ENCODE measurements around the gene ZBTB16.
A peak's percentile ranks its signal among the peaks of the same experiment; 100 is the strongest.

The ZBTB16 gene

GRCh38 chr11:114121138-114121537 lies 61.6 kb downstream of the ZBTB16 start:
- TF ChIP-seq, protein P1, sequence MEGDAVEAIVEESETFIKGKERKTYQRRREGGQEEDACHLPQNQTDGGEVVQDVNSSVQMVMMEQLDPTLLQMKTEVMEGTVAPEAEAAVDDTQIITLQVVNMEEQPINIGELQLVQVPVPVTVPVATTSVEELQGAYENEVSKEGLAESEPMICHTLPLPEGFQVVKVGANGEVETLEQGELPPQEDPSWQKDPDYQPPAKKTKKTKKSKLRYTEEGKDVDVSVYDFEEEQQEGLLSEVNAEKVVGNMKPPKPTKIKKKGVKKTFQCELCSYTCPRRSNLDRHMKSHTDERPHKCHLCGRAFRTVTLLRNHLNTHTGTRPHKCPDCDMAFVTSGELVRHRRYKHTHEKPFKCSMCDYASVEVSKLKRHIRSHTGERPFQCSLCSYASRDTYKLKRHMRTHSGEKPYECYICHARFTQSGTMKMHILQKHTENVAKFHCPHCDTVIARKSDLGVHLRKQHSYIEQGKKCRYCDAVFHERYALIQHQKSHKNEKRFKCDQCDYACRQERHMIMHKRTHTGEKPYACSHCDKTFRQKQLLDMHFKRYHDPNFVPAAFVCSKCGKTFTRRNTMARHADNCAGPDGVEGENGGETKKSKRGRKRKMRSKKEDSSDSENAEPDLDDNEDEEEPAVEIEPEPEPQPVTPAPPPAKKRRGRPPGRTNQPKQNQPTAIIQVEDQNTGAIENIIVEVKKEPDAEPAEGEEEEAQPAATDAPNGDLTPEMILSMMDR (IDR thresholded peaks at IDR 0.05; ENCODE audit: low read depth, low read length), result no peak
- H3K4me3 ChIP-seq (replicated peaks in 1 of 2; ENCODE audit: low read depth in 2 of 2, low read length in 2 of 2), result no peak overlapping the region
- no peak for DNase-seq (ENCODE audit: low read depth in 2 of 2)

DNA sequence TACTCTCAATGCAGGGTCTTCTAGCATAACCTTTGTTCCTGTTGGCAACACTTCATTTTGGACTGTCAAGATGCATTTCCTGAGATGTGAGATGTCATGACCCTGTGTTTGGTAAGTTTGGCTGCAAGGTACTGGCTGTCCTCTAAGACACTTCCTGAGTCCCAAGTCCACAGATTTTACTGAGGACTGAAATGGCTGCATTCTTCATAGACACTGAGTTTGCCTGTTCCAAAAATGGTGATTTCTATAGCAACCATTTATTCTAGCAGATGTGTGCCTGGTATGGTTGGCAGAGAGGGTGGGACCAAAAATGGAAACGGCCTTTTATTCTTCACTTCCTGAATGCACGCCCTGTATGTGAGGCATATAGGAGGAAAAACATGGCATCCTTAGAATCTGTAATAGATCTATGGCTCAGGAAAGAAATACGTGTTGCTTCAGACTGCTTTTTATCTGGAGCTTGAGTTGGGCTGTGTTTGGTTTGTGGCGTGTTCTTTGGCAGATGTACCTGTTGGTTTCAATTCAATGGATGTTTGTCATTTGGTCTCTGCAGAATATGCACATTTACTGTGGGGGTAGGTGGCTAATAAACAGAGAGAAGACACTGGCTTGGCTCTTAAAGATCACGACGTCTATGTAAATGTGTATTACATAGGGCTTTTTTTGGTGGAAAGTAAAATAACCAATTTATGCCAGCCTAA lies 62.4 kb downstream of the ZBTB16 start:
- TF ChIP-seq, protein P1 (IDR thresholded peaks at IDR 0.05; ENCODE audit: low read depth, low read length), result no peak
- no peak for DNase-seq (ENCODE audit: low read depth in 2 of 2)

DNA sequence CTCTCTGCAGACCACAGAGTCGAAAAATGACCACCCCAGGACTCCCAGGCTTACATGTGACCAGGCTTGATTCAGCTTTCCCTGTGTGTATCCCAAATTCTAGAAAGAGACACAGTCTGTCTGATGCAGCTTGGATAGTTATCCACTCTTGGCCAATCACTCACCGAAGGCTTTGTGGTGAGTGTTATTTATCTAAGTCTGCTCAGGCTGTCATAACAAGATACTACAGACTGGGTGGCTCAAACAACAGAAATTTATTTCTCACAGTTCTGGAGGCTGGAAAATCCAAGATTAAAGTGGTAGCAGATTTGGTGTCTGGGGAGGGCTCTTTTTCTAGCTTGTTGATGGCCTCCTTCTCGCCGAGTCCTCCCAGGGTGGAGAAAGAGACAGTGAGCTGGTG lies 63.2 kb downstream of the ZBTB16 start:
- H3K4me3 ChIP-seq (replicated peaks in 1 of 2; ENCODE audit: low read depth in 2 of 2, low read length in 2 of 2), result no peak overlapping the region
- TF ChIP-seq, protein P1 (IDR thresholded peaks at IDR 0.05; ENCODE audit: low read depth, low read length), result no peak
- DNase-seq (ENCODE audit: low read depth in 2 of 2), result peak in 1 of 2 donors; percentile 29

More for the DNA sequence above, 62.4 kb downstream of the ZBTB16 start:
- H3K4me3 ChIP-seq (replicated peaks in 1 of 2; ENCODE audit: low read depth in 2 of 2, low read length in 2 of 2), result no peak overlapping the region

DNA sequence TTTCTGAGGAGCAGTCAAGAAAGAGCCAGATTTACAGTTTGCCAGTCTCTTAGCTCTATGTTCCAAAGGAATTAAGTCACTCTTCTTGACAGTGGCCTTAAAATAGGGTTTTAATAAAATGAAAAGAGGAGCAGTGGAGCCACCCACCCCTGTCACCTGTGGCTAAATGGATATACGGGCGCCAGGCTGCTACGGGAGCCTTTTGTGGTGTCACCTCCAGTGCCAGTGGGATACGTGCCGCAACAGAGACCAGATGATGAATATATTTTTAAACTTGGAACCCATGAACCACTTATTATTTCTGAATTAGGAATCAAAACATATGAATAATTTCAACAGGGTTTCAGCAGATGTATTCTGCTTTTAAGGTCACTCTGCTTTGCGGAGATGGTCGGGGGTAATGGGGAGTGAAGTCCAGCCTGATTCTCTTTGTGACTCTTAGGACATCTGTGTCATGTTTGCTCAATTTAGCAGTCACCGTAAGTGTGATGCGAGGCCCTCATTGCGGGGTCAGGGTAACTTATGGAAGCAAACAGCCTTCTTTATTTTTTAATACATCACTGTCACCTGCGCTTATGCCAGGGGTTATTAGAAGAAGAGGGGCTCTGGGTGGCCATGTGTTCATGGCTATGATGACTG lies 64.3 kb downstream of the ZBTB16 start:
- TF ChIP-seq, protein P1 (IDR thresholded peaks at IDR 0.05; ENCODE audit: low read depth, low read length), result no peak
- H3K4me3 ChIP-seq (replicated peaks in 1 of 2; ENCODE audit: low read depth in 2 of 2, low read length in 2 of 2), result no peak overlapping the region
- DNase-seq (ENCODE audit: low read depth in 2 of 2), result no peak

- TF ChIP-seq, protein P1 (IDR thresholded peaks at IDR 0.05; ENCODE audit: low read depth, low read length), result no peak
- H3K4me3 ChIP-seq (replicated peaks in 1 of 2; ENCODE audit: low read depth in 2 of 2, low read length in 2 of 2), result no peak overlapping the region
- DNase-seq (ENCODE audit: low read depth in 2 of 2), result no peak
These were observed 65.2 kb downstream of the ZBTB16 start for GRCh38 chr11:114124601-114125144.

- H3K4me3 ChIP-seq (replicated peaks in 1 of 2; ENCODE audit: low read depth in 2 of 2, low read length in 2 of 2), result no peak overlapping the region
- TF ChIP-seq, protein P1 (IDR thresholded peaks at IDR 0.05; ENCODE audit: low read depth, low read length), result no peak
- no peak for DNase-seq (ENCODE audit: low read depth in 2 of 2)
These were observed 66.0 kb downstream of the ZBTB16 start for GRCh38 chr11:114125531-114125930.

Measured in cardiac fibroblast (primary cell).